Peyer's patch (tissue), 4 donors: Measurements from ENCODE around the gene IBTK. TPM values are rescaled to one million over a fixed set of nuclear protein-coding genes. Genes with fewer than 3 reads are reported as not detected.
"Not testable (repeated sequence)": the region's sequence is repeated elsewhere in the genome, so short reads cannot be mapped to it uniquely, and the experiment has no call there.

ENCODE experiments used
- DNase-seq, 3 donors: peaks; one replicate each; pipeline ENCODE4 v3.0.0-alpha.2; 2017 to 2019
- H3K27ac ChIP-seq, 4 donors: fragments of 200-600 bp; sonication (generic); one replicate each; pipeline ENCODE4 v1.5.1; 2016 to 2019
- H3K27me3 ChIP-seq, 2 donors: fragments of 200-600 bp; sonication (generic); one replicate each; pipeline ENCODE4 v1.5.1; 2019
- H3K36me3 ChIP-seq, 3 donors: fragments of 200-600 bp; sonication (generic); one replicate each; pipeline ENCODE4 v1.5.1; 2016 to 2019
- H3K4me1 ChIP-seq, 4 donors: fragments of 200-600 bp; sonication (generic); one replicate each; pipeline ENCODE4 v1.5.1; 2016 to 2019
- H3K4me3 ChIP-seq, 4 donors: fragments of 200-600 bp; sonication (generic); 1 replicate in 3 of 4; 2 replicates in 1 of 4; pipeline ENCODE4 v1.5.1; 2016 to 2019; ENCODE audit warnings: mild to moderate bottlenecking in 1 of 4
- H3K9me3 ChIP-seq, 4 donors: fragments of 200-600 bp; sonication (generic); one replicate each; pipeline ENCODE4 v1.5.1; 2016 to 2019; ENCODE audit warnings: mild to moderate bottlenecking in 1 of 4
- CTCF ChIP-seq, 6 experiments: fragments of 450-650 bp in 4 of 6; fragments of 200-600 bp in 2 of 6; sonication (generic) in 1 of 6; IDR thresholded peaks; one replicate each; pipeline ENCODE4 v1.5.1; 2017 to 2019; ENCODE audit warnings: antibody characterized with exemption in 6 of 6, mild to moderate bottlenecking in 3 of 6, moderate library complexity in 1 of 6
- POLR2A ChIP-seq, 2 donors: fragments of 450-650 bp; IDR thresholded peaks; one replicate each; pipeline ENCODE4 v1.5.1; 2017; ENCODE audit warnings: antibody characterized with exemption in 2 of 2, mild to moderate bottlenecking in 2 of 2, moderate library complexity in 2 of 2
- total RNA-seq, 4 donors: library from RNA; depleted of rRNA; stranded (reverse); fragments of >200 nt; gene quantifications; one replicate each; pipeline ENCODE4 v1.1.0, GENCODE V29; 2016

IBTK gene
- total RNA-seq, 4 donors from 2014 or later = 30.3 to 45.2 (median 35.9) TPM

DNA sequence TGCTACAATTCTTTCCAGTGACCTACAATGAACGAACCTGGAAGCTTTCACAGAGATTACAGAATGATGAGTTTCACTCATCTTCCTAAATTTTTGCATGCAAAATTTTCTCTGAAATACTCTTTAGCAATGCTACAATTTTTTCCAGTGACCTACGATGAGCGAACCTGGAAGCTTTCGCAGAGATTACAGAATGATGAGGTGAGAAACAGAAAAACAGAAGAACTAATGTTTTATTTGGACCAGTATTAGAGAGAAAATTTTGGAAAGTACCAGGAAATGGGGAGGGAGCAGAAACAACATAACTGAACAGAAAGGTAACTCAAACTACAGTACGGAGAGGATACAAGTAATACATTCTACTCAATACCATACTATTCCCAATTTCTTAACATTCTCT lies 75.0 kb downstream of the IBTK start:
- Histone ChIP-seq H3K27me3 (no peaks in the 10 kb centered on the region), H3K4me3 (no peak overlapping the region), H3K36me3 (peaks cover 0 to 64% (median 0%) of the 10 kb centered on the region in 3 donors), H3K4me1 (no peaks in the 10 kb centered on the region), H3K9me3 (no peaks in the 10 kb centered on the region), H3K27ac (no peak overlapping the region)
- no peak for DNase-seq
- TF ChIP-seq POLR2A (IDR thresholded peaks at IDR 0.05) (no peak), CTCF (IDR thresholded peaks at IDR 0.05) (no peak)

- H3K36me3 ChIP-seq = peaks cover 0 to 53% (median 0%) of the 10 kb centered on the region in 3 donors
- no peaks in the 10 kb centered on the region for H3K4me1 ChIP-seq
- H3K9me3 ChIP-seq = no peaks in the 10 kb centered on the region
- no peak overlapping the region for H3K27ac ChIP-seq
- no peak overlapping the region for H3K4me3 ChIP-seq
- TF ChIP-seq CTCF (IDR thresholded peaks at IDR 0.05) (no peak), POLR2A (IDR thresholded peaks at IDR 0.05) (no peak)
- DNase-seq = no peak
- H3K27me3 ChIP-seq = no peaks in the 10 kb centered on the region
Observed at GRCh38 chr6:82169138-82169876, 78.2 kb downstream of the IBTK start.

DNA sequence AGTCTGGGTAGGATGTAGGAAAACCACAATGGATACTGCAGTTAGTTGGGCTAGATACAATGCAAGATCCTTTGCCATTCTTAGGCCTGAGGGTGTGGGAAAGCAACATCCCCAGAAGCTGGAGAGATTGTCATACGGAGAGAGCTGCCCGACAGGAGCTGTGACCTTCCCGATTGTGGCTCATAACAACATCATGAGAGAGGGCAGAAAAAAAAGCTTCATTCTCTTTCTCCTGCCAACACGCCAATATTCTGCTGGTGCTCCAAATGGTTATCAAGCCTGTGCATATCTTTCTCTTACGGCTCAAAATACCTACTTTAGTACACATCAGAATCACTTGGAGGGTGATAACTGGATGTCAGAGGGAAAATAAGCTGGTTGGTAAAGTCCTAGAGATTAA lies 81.1 kb downstream of the IBTK start:
- peaks cover 0 to 29% (median 0%) of the 10 kb centered on the region in 3 donors for H3K36me3 ChIP-seq
- no peak for DNase-seq
- no peak overlapping the region for H3K27ac ChIP-seq
- H3K27me3 ChIP-seq = no peaks in the 10 kb centered on the region
- no peaks in the 10 kb centered on the region for H3K9me3 ChIP-seq
- TF ChIP-seq CTCF (IDR thresholded peaks at IDR 0.05) = no peak
- no peak for TF ChIP-seq POLR2A (IDR thresholded peaks at IDR 0.05)
- H3K4me1 ChIP-seq = no peaks in the 10 kb centered on the region
- no peak overlapping the region for H3K4me3 ChIP-seq

DNA sequence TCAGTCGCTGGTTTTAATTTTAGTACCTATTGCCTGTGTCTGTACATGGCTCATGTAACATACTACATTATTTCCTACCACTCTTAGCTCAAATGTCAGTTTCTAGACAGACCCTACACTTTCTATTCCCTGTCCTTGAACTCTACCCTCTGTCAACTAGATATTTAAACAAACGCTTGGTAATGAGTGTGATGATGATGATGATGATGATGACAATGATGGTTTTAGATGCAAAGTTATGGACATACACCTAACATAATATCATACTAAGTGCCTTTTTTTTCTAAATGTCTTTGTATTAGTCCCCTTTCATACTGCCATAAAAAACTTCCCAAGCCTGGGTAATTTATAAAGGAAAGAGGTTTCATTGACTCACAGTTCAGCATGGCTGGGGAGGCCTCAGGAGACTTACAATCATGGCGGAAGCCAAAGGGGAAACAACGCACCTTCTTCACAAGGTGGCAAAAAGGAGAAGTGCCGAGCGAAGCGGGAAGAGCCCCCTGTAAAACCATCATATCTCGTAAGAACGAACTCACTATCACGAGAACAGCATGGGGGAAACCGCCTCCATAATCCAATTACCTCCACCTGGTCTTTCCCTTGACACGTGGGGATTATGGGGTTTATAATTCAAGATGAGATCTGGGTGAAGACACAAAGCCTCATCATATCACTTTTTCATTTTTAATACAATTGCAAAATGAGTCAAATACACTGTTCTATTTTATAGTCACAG lies 87.1 kb downstream of the IBTK start:
- no peaks in the 10 kb centered on the region for H3K27me3 ChIP-seq
- no peaks in the 10 kb centered on the region for H3K4me1 ChIP-seq
- H3K9me3 ChIP-seq = no peaks in the 10 kb centered on the region
- H3K27ac ChIP-seq = no peak overlapping the region
- DNase-seq = no peak
- TF ChIP-seq CTCF (IDR thresholded peaks at IDR 0.05) = no peak
- no peak for TF ChIP-seq POLR2A (IDR thresholded peaks at IDR 0.05)
- H3K36me3 ChIP-seq = no peaks in the 10 kb centered on the region
- no peak overlapping the region for H3K4me3 ChIP-seq

- H3K9me3 ChIP-seq, H3K4me3 ChIP-seq, H3K4me1 ChIP-seq, H3K36me3 ChIP-seq, H3K27ac ChIP-seq, DNase-seq, H3K27me3 ChIP-seq: not testable (repeated sequence)
Observed at GRCh38 chr6:82152786-82153185, 94.8 kb downstream of the IBTK start.

- H3K9me3 ChIP-seq, H3K36me3 ChIP-seq, H3K27me3 ChIP-seq, H3K4me3 ChIP-seq, H3K4me1 ChIP-seq, H3K27ac ChIP-seq, DNase-seq: not testable (repeated sequence)
Observed at GRCh38 chr6:82151147-82151546, 96.4 kb downstream of the IBTK start.
